ENCODE results near the gene AFP.

AFP gene

DNA sequence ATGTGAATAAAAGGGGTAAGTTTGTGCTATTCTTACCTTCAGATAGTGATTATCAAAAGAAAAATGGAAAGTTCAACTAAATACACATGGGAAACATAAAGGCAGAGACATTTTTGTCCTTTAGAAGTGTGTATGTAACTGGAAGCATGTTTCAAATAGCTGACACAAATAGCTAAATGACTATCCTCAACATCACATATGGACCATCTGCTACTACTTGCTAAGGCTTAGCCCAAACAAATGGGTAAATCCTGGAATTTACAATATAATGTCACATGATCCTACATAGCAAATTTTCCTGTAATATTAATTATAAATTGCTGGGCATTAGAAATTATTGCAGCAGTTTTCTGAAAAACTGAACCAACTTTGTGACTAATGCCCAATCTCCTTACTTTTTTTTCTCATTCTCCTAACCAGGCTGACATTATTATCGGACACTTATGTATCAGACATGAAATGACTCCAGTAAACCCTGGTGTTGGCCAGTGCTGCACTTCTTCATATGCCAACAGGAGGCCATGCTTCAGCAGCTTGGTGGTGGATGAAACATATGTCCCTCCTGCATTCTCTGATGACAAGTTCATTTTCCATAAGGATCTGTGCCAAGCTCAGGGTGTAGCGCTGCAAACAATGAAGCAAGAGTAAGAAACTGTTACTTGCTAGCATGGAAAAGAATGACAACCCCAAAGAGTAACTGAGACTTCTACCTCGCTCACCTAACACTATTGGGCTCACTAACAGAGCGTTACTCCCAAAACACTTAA lies 16.1 kb downstream of the AFP start:
- no peak overlapping the region for H3K9ac ChIP-seq (ENCODE audit: low read depth, low read length)
- H3K36me3 ChIP-seq (ENCODE audit: insufficient read depth, low read length) = no peaks in the 10 kb centered on the region
- no peaks in the 10 kb centered on the region for H3K9me3 ChIP-seq (ENCODE audit: control insufficient read depth, insufficient read depth, low read length)
- H3K4me1 ChIP-seq (ENCODE audit: insufficient read depth, low read length) = peaks cover 34% of the 10 kb centered on the region

DNA sequence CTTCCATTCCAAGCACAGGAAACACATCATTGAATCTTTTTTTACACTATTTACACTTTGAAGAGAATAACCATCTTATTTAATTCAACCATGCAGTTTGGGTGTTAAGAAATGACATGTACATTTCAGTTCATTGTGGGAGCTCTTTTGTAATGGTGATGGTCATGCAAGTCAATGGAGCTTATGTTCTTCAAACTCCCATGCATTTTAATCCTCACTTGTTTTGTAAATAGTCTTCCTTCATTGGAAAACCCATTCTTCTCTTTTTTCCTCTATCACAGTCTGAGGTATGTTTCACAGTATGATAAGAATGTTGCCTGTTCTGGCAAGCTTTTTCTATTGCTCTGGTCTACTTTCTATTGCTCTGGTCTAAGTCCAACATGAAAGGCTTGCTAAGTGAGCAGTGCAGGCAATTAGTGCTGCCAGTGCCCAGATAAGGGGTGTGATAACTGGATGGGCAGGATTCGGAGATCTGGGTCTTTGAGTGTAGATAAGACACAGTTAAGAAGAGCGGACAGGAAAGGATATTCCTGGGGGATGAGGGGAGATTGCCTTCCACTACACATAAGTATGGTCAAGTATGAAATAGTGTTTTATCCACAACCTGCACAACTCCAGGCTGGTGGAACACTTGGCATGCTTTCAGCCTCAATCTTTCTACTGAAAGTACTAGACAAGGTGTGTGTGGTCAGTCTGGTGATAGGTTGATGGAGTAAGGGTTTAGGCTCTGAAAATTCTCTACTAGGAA lies 17.1 kb downstream of the AFP start:
- Histone ChIP-seq H3K9me3 (ENCODE audit: control insufficient read depth, insufficient read depth, low read length) (no peaks in the 10 kb centered on the region), H3K9ac (ENCODE audit: low read depth, low read length) (no peak overlapping the region), H3K4me1 (ENCODE audit: insufficient read depth, low read length) (peaks cover 34% of the 10 kb centered on the region), H3K36me3 (ENCODE audit: insufficient read depth, low read length) (no peaks in the 10 kb centered on the region)

DNA sequence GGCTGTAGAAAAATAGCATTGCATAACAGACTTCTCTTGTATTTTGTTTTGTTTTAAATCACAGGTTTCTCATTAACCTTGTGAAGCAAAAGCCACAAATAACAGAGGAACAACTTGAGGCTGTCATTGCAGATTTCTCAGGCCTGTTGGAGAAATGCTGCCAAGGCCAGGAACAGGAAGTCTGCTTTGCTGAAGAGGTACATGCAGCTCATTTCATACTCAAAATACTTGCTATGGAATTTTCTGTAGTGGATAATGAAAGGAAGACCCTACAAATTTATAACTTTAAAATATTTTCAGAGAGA lies 17.6 kb downstream of the AFP start:
- Histone ChIP-seq H3K9ac (ENCODE audit: low read depth, low read length) (no peak overlapping the region), H3K9me3 (ENCODE audit: control insufficient read depth, insufficient read depth, low read length) (no peaks in the 10 kb centered on the region), H3K36me3 (ENCODE audit: insufficient read depth, low read length) (no peaks in the 10 kb centered on the region), H3K4me1 (ENCODE audit: insufficient read depth, low read length) (peaks cover 34% of the 10 kb centered on the region)

DNA sequence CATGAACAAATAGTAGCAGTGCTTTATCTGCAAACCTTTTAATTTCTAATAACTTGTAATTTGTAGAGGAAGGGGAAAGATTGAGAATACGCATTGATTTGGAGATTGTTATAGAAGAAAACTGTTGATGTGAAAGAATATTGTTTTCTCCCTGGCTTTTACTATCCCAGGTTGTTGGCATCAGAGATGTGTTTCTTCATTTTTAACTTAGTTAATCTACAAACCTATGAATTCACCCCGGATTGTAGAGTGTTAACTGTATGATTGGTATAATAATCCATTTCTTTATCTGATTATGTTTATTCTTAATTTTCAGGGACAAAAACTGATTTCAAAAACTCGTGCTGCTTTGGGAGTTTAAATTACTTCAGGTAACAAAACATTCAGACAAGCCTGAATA lies 18.9 kb downstream of the AFP start:
- H3K4me1 ChIP-seq (ENCODE audit: insufficient read depth, low read length) = peaks cover 30% of the 10 kb centered on the region
- no peaks in the 10 kb centered on the region for H3K9me3 ChIP-seq (ENCODE audit: control insufficient read depth, insufficient read depth, low read length)
- H3K9ac ChIP-seq (ENCODE audit: low read depth, low read length) = no peak overlapping the region
- H3K36me3 ChIP-seq (ENCODE audit: insufficient read depth, low read length) = no peaks in the 10 kb centered on the region

DNA sequence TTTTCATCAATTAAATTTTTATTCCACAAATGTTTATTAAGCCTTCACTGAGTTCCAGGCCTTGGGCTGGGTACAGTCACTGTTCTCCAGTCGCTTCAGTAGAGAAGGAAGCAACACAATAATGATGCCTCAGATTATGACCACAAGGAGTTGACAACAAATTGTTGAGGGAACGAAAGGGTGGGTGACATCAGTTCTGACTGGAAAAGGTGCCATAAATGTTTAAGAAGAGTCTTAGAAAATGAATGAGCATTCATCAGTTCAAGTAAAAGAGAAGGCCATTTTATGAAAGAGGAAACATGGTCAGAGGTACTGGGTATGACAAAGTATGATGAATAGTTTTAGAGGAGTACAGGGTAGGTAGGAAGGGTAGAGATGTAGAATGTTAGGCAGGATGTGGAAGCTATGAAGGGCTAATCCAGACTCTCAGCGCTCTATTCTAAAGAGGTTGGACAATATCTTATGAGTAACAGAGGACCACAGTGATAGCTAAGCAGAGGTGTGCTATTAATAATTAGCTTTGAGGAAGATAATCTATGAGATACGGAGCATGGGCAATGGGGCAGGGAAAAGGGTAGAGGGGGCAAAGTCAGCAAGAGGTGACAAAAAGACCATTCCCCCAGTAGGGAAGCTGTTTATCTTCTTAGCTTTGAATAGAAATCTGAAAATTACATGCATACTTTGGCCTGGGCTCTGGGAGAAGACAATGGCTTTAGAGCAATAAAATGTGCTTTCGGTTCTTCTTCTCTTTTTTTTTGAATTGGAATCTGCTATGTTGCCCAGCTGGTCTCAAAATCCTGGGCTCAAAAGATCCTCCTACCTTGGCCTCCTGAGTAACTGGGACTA lies 20.4 kb downstream of the AFP start:
- H3K9me3 ChIP-seq (ENCODE audit: control insufficient read depth, insufficient read depth, low read length) = no peaks in the 10 kb centered on the region
- H3K9ac ChIP-seq (ENCODE audit: low read depth, low read length) = no peak overlapping the region
- no peaks in the 10 kb centered on the region for H3K36me3 ChIP-seq (ENCODE audit: insufficient read depth, low read length)
- peaks cover 20% of the 10 kb centered on the region for H3K4me1 ChIP-seq (ENCODE audit: insufficient read depth, low read length)

DNA sequence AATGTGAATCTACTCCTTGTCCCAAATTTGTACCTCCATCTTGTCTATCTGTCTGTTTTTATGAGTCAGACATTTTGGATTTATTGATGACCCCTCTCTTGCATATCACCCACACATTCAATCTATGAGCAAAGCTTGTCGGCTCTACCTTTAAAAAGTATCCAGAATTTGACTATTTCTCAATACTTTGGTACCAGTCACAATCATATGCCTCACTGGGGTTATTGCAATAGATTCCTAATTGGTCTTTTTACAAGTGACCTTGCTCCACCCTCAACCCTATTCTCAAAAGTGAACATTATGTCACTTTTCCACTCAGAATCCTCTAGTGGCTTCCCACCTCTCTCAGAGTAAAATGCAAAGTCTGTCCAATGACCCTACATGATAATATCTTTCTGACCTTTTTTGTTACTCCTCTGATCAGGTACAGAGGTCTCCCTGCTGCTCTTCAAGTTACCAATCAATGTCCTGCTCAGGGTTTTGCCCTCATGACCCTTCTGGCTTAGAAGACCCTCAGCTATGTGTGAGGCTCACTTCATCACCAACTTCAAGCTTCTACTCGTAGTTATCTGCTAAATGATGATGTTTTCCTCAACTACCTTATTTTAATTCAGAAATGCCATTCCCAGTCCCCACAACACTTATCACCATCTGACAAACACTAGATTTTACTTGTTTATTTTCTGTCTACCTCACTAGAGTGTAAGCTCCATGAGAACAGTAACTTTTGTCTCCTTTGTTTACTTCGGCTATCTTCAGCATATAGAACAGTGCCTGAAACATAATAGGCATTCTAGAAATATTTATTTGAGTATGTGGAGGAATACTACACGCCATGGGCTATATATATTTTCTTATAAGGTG lies 22.4 kb downstream of the AFP start:
- H3K9me3 ChIP-seq (ENCODE audit: control insufficient read depth, insufficient read depth, low read length) = no peaks in the 10 kb centered on the region
- peaks cover 3% of the 10 kb centered on the region; the same call in 1 of the 2 replicates for H3K4me1 ChIP-seq (ENCODE audit: insufficient read depth, low read length)
- no peaks in the 10 kb centered on the region for H3K36me3 ChIP-seq (ENCODE audit: insufficient read depth, low read length)
- no peak overlapping the region for H3K9ac ChIP-seq (ENCODE audit: low read depth, low read length)

DNA sequence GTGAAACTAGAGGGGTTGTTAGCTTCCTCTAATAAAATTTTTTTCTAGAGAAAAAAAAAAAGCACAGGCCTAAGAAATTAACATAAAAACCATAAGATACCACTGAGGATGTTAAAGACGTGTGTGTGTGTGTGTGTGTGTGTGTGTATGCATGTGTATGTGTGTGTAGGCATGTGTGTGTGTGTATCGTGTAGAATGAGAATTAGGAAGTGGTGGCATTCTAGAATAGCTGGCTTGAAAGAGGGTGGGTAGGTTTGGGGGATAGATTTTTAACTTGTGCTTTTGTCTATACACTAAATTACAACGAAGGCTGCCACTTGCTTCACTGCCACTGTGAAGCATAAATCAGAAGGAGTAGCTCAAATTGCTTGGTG lies 23.0 kb downstream of the AFP start:
- H3K9me3 ChIP-seq (ENCODE audit: control insufficient read depth, insufficient read depth, low read length) = no peaks in the 10 kb centered on the region
- no peaks in the 10 kb centered on the region; the same call in 1 of the 2 replicates for H3K4me1 ChIP-seq (ENCODE audit: insufficient read depth, low read length)
- H3K9ac ChIP-seq (ENCODE audit: low read depth, low read length) = no peak overlapping the region
- no peaks in the 10 kb centered on the region for H3K36me3 ChIP-seq (ENCODE audit: insufficient read depth, low read length)

DNA sequence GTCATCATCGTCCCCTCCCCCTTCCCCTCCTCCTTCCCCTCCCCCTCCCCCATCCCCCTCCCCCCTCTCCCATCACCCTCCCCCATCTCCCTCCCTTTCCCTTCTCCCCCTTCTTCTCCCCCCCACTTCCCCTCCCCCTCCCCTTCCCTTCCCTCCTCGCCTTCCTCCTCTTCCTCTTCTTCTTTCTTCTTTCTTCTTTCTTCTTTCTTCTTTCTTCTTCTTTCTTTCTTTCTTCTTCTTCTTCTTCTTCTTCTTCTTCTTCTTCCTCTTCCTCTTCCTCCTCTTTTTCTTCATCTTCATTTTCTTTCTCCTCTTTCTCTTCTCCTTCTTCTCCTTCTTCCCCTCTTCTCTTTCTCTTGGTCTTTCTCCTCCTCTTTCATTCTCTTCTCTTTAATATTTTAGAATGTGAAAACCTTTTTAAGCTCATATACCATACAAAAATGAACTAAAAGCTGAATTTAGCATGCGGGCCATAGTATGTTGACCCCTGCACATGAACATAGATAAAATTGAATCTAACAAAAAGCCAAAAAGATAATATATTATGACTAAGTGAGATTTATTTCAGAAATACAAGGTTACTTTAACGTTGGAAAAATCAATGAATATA lies 25.0 kb downstream of the AFP start:
- Histone ChIP-seq H3K9ac (ENCODE audit: low read depth, low read length) (no peak overlapping the region), H3K36me3 (ENCODE audit: insufficient read depth, low read length) (no peaks in the 10 kb centered on the region), H3K9me3 (ENCODE audit: control insufficient read depth, insufficient read depth, low read length) (no peaks in the 10 kb centered on the region), H3K4me1 (ENCODE audit: insufficient read depth, low read length) (no peaks in the 10 kb centered on the region)

DNA sequence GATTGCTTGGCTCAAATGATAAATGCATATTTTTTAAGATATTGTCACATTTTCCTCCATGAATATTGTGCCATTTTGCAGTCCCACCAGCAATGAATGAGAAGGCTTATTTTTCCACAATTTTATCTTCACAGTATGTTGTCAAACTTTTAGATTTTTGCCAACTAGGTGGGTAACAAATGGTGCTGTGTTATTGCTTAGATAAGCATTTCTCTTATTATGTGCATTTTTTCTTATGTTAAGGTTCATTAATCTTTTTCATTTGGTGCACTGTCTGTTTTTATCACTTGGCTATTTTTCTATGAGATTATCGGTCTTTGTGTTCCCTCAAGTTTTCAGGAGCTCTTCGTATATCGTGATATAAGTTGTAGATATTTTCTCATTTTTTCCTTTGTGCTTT lies 32.1 kb downstream of the AFP start:
- H3K36me3 ChIP-seq (ENCODE audit: insufficient read depth, low read length) = no peaks in the 10 kb centered on the region
- no peaks in the 10 kb centered on the region for H3K4me1 ChIP-seq (ENCODE audit: insufficient read depth, low read length)
- no peaks in the 10 kb centered on the region for H3K9me3 ChIP-seq (ENCODE audit: control insufficient read depth, insufficient read depth, low read length)
- no peak overlapping the region for H3K9ac ChIP-seq (ENCODE audit: low read depth, low read length)

DNA sequence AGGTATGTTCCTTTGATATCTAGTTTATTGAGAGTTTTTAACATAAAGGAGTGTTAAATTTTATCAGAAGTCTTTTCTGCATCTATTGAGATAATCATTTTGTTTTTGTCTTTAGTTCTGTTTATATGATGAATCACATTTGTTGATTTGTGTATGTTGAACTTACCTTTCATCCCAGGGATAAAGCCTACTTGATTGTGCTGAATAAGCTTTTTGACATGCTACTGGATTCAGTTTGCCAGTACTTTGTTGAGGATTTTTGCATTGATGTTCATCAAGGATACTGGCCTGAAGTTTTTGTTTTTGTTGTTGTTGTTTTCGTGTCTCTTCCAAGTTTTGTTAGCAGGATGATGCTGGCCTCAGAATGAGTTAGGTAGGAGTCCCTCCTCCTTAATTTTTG lies 34.7 kb downstream of the AFP start:
- H3K9ac ChIP-seq (ENCODE audit: low read depth, low read length) = no peak overlapping the region
- H3K4me1 ChIP-seq (ENCODE audit: insufficient read depth, low read length) = no peaks in the 10 kb centered on the region
- no peaks in the 10 kb centered on the region for H3K36me3 ChIP-seq (ENCODE audit: insufficient read depth, low read length)
- H3K9me3 ChIP-seq (ENCODE audit: control insufficient read depth, insufficient read depth, low read length) = peaks cover 8% of the 10 kb centered on the region; the same call in 1 of the 2 replicates

DNA sequence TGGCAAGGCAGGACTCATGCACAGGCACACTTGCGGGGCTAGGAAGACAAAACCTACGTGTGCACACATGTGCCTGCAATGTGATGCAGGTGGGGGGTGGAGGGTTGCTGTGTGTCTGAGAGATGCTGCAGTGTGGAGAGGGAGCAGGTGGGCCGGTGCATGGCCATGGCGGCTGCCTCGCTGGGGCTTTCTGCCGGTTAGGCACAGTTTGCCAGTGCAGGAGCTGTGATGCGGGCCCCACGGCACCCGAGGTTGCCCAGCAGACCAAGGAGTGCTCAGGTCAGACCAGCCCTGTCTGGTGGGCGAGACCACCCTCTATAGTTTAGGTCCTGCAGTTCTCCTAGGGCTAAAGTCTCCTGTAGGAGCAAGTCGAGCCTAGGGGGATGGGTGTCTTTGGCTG lies 41.2 kb downstream of the AFP start:
- Histone ChIP-seq H3K36me3 (ENCODE audit: insufficient read depth, low read length) (no peaks in the 10 kb centered on the region), H3K9ac (ENCODE audit: low read depth, low read length) (no peak overlapping the region), H3K4me1 (ENCODE audit: insufficient read depth, low read length) (no peaks in the 10 kb centered on the region), H3K9me3 (ENCODE audit: control insufficient read depth, insufficient read depth, low read length) (peaks cover 8% of the 10 kb centered on the region; the same call in 1 of the 2 replicates)

DNA sequence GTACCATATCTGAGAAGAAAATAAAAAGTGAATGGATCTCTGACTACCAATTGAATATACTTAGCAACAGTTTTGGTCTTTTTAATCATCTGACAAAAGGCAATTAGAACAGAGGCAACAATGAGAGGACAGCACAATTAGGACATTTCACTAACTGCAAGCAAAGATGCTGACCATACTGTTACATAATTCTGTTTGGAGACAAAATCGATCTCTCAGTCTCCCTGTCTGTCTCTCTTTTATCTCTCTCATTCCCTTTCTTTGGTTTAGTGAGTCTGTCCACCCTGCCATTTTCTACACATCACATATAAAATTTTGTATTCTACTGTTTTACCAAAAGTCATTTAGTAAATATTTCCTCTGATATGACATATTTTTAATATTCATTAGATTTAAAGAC lies 43.3 kb downstream of the AFP start:
- Histone ChIP-seq H3K36me3 (ENCODE audit: insufficient read depth, low read length) (no peaks in the 10 kb centered on the region), H3K9ac (ENCODE audit: low read depth, low read length) (no peak overlapping the region), H3K4me1 (ENCODE audit: insufficient read depth, low read length) (no peaks in the 10 kb centered on the region), H3K9me3 (ENCODE audit: control insufficient read depth, insufficient read depth, low read length) (peaks cover 8% of the 10 kb centered on the region; the same call in 1 of the 2 replicates)

DNA sequence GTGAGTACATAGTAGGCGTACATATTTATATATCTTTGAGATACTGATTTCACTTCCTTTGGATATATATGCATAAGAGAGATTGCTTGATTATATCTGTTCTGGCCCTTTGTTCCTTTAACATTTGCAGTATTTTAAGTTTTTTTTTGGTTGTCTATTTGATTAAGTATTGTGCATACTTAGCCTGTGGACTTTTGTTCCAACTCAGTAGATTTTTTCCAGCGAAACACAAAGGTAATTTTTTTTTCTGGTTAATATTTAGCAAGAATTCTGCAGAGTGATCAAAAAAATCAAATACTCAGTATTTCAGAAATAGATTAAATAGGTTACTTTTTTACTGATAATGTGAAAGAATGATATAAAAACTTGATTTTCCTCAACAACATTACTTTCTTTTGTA lies 45.3 kb downstream of the AFP start, which contains the start of gene AFM:
Gene AFM, plus strand, starts transcription at position 388 of the 400 bp plus-strand sequence. CDS start 31 bp downstream, outside the sequence.
- H3K4me1 ChIP-seq (ENCODE audit: insufficient read depth, low read length) = no peaks in the 10 kb centered on the region
- H3K36me3 ChIP-seq (ENCODE audit: insufficient read depth, low read length) = no peaks in the 10 kb centered on the region
- no peak within 1 kb of the TSS for H3K9ac ChIP-seq (ENCODE audit: low read depth, low read length)
- H3K9me3 ChIP-seq (ENCODE audit: control insufficient read depth, insufficient read depth, low read length) = no peaks in the 10 kb centered on the region

Measured in ES-I3 (cell line).